SK-N-SH treated with all-trans-retinoic acid at 6 μM for 48 hours (cell line): ENCODE data around the gene GRIK2.

Source experiments
- ARNTL ChIP-seq: fragments of 450-650 bp; formaldehyde crosslinking; IDR thresholded peaks from 2 replicates; pipeline ENCODE4 v1.5.0; 2020; ENCODE audit warnings: low read depth, mild to moderate bottlenecking, moderate library complexity, borderline replicate concordance
- CREB5 ChIP-seq: fragments of 250-450 bp; sonication (Bioruptor Pico); IDR thresholded peaks from 2 replicates; pipeline ENCODE4 v1.5.1; 2020; ENCODE audit warnings: low read depth, mild to moderate bottlenecking, moderate library complexity
- CSDC2 ChIP-seq: fragments of 250-450 bp; sonication (Bioruptor Pico); IDR thresholded peaks from 2 replicates; pipeline ENCODE4 v1.5.0; 2020; ENCODE audit warnings: mild to moderate bottlenecking, moderate library complexity
- ESRRG ChIP-seq: fragments of 250-450 bp; sonication (Bioruptor Pico); IDR thresholded peaks from 2 replicates; pipeline ENCODE4 v1.6.1; 2021; ENCODE audit warnings: mild to moderate bottlenecking
- GLIS3 ChIP-seq: fragments of 250-450 bp; sonication (Bioruptor Pico); IDR thresholded peaks from 2 replicates; pipeline ENCODE4 v1.5.0; 2020; ENCODE audit warnings: mild to moderate bottlenecking, moderate library complexity
- PPARA ChIP-seq: fragments of 250-450 bp; sonication (Bioruptor Pico); IDR thresholded peaks from 2 replicates; pipeline ENCODE4 v1.5.0; 2020; ENCODE audit warnings: mild to moderate bottlenecking, borderline replicate concordance
- RARB ChIP-seq: fragments of 250-450 bp; sonication (Bioruptor Pico); IDR thresholded peaks from 2 replicates; pipeline ENCODE4 v1.8.0; 2021; ENCODE audit warnings: mild to moderate bottlenecking, moderate library complexity
- TOX ChIP-seq: fragments of 250-450 bp; sonication (Bioruptor Pico); IDR thresholded peaks from 2 replicates; pipeline ENCODE4 v1.8.0; 2021; ENCODE audit warnings: mild to moderate bottlenecking, moderate library complexity, borderline replicate concordance
- ZC3H10 ChIP-seq: fragments of 250-450 bp; sonication (Bioruptor Pico); IDR thresholded peaks from 2 replicates; pipeline ENCODE4 v1.5.1; 2021; ENCODE audit warnings: mild to moderate bottlenecking, moderate library complexity
- ZFP3 ChIP-seq: fragments of 250-450 bp; sonication (Bioruptor Pico); IDR thresholded peaks from 2 replicates; pipeline ENCODE4 v1.5.0; 2020; ENCODE audit warnings: mild to moderate bottlenecking, moderate library complexity
- ZFP30 ChIP-seq: fragments of 450-650 bp; formaldehyde crosslinking; IDR thresholded peaks from 2 replicates; pipeline ENCODE4 v1.5.0; 2022; ENCODE audit warnings: mild to moderate bottlenecking, moderate library complexity
- ZNF565 ChIP-seq: fragments of 450-650 bp; formaldehyde crosslinking; conservative IDR thresholded peaks from 2 replicates; pipeline ENCODE4 v1.5.0; 2020; ENCODE audit warnings: low read depth, mild to moderate bottlenecking, moderate library complexity
- TF ChIP-seq, protein P1 (sequence below): fragments of 250-450 bp; sonication (Bioruptor Pico); IDR thresholded peaks from 2 replicates; pipeline ENCODE4 v1.8.0; 2021; ENCODE audit warnings: low read depth, mild to moderate bottlenecking, moderate library complexity, borderline replicate concordance
- TF ChIP-seq, protein P2 (sequence below): fragments of 250-450 bp; sonication (Bioruptor Pico); IDR thresholded peaks from 2 replicates; pipeline ENCODE4 v1.8.0; 2020; ENCODE audit warnings: mild to moderate bottlenecking, moderate library complexity, borderline replicate concordance

- TF ChIP-seq ZNF565 (CRISPR knock-in tag) (no peak), ZFP3 (CRISPR knock-in tag) (no peak), TOX (CRISPR knock-in tag) (no peak; the same call in 1 of the 2 replicates), ARNTL (CRISPR knock-in tag) (no peak), CSDC2 (CRISPR knock-in tag) (no peak), CREB5 (CRISPR knock-in tag) (no peak), GLIS3 (CRISPR knock-in tag) (no peak), ZFP30 (CRISPR knock-in tag) (no peak), RARB (CRISPR knock-in tag) (no peak), ESRRG (CRISPR knock-in tag) (no peak), PPARA (CRISPR knock-in tag) (no peak), ZC3H10 (CRISPR knock-in tag) (0 out of 2 replicates have a peak, but pooled peaks have one; percentile 41)
- TF ChIP-seq, protein P1, sequence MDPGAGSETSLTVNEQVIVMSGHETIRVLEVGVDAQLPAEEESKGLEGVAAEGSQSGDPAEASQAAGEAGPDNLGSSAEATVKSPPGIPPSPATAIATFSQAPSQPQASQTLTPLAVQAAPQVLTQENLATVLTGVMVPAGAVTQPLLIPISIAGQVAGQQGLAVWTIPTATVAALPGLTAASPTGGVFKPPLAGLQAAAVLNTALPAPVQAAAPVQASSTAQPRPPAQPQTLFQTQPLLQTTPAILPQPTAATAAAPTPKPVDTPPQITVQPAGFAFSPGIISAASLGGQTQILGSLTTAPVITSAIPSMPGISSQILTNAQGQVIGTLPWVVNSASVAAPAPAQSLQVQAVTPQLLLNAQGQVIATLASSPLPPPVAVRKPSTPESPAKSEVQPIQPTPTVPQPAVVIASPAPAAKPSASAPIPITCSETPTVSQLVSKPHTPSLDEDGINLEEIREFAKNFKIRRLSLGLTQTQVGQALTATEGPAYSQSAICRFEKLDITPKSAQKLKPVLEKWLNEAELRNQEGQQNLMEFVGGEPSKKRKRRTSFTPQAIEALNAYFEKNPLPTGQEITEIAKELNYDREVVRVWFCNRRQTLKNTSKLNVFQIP (CRISPR knock-in tag), result no peak
- TF ChIP-seq, protein P2, sequence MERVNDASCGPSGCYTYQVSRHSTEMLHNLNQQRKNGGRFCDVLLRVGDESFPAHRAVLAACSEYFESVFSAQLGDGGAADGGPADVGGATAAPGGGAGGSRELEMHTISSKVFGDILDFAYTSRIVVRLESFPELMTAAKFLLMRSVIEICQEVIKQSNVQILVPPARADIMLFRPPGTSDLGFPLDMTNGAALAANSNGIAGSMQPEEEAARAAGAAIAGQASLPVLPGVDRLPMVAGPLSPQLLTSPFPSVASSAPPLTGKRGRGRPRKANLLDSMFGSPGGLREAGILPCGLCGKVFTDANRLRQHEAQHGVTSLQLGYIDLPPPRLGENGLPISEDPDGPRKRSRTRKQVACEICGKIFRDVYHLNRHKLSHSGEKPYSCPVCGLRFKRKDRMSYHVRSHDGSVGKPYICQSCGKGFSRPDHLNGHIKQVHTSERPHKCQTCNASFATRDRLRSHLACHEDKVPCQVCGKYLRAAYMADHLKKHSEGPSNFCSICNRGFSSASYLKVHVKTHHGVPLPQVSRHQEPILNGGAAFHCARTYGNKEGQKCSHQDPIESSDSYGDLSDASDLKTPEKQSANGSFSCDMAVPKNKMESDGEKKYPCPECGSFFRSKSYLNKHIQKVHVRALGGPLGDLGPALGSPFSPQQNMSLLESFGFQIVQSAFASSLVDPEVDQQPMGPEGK (CRISPR knock-in tag), result 0 out of 2 replicates have a peak, but pooled peaks have one; percentile 15
Observed at GRCh38 chr6:101722991-101723579, 329.6 kb downstream of the GRIK2 start.
